Adrenal gland (tissue), 12 donors: ENCODE results near the gene OSBPL9. TPM values are rescaled to one million over a fixed set of nuclear protein-coding genes. Genes with fewer than 3 reads are reported as not detected.

Experiments used
- DNase-seq, 7 donors: peaks; one replicate each; pipeline ENCODE4 v3.0.0-alpha.2; 2019 to 2020
- H3K27ac ChIP-seq, 5 donors: fragments of 200-600 bp; sonication (generic) in 4 of 5; 1 replicate in 3 of 5; 2 replicates in 2 of 5; pipeline versions ENCODE4 v1.5.1 to v1.8.0; 2016 to 2020; ENCODE audit warnings: mild to moderate bottlenecking in 1 of 5
- H3K27me3 ChIP-seq: fragments of 200-600 bp; 2 replicates; pipeline ENCODE4 v1.8.0; 2021
- H3K36me3 ChIP-seq, 2 donors: fragments of 200-600 bp; replicated peaks in 1 of 2; 1 replicate in 1 of 2; 2 replicates in 1 of 2; pipeline versions ENCODE4 v1.5.1 to v1.8.0; 2018 to 2022
- H3K4me1 ChIP-seq, 2 donors: fragments of 200-600 bp; replicated peaks in 1 of 2; 1 replicate in 1 of 2; 2 replicates in 1 of 2; pipeline versions ENCODE4 v1.5.1 to v1.8.0; 2018 to 2021
- H3K4me3 ChIP-seq, 4 donors: fragments of 200-600 bp; sonication (generic) in 3 of 4; one replicate each; pipeline ENCODE4 v1.5.1; 2016 to 2018
- H3K9me3 ChIP-seq, 3 donors: fragments of 200-600 bp; sonication (generic) in 1 of 3; replicated peaks in 1 of 3; 1 replicate in 2 of 3; 2 replicates in 1 of 3; pipeline versions ENCODE4 v1.5.1 to v1.8.0; 2016 to 2021
- POLR2A ChIP-seq, 2 donors: fragments of 450-650 bp; IDR thresholded peaks; one replicate each; pipeline ENCODE4 v1.6.1; 2017; ENCODE audit warnings: antibody characterized with exemption in 2 of 2, mild to moderate bottlenecking in 2 of 2, moderate library complexity in 1 of 2
- WGBS, 4 donors: extraction: QIAGEN DNeasy Blood & Tissue Kit in 2 of 4; methylation state at CpG; one replicate each; pipeline versions ENCODE4 v1.1.5 to v1.1.7; 2013 to 2017; 5-methylcytosine and 5-hydroxymethylcytosine counted together
- intact Hi-C, 2 donors: fragments of 100-400 bp; cut with DNase I; formaldehyde crosslinking; loops; one replicate each; pipeline versions ENCODE4 v1.14.1 to v1.15.0; 2022 to 2023
- polyA plus RNA-seq, 3 donors: library from polyadenylated mRNA; stranded (reverse); fragments of 200-250 nt in 2 of 3; fragments of 350-450 nt in 1 of 3; fragmentation: Illumina TruSeq in 1 of 3; extraction: RNeasy Lipid Tissue Mini Kit (QIAGEN cat#74804) in 1 of 3; gene quantifications; one replicate each; pipeline ENCODE4 v1.2.3, GENCODE V29; 2013 to 2014
- total RNA-seq, 9 donors: library from RNA; depleted of rRNA in 4 of 9; stranded (reverse); fragments of >200 nt in 4 of 9; fragments of 120-200 nt in 1 of 9; fragmentation: NEBNext Ultra II Directional in 1 of 9; extraction: Animal tissue kit (Norgen Biotek cat#: 25700) in 1 of 9; gene quantifications; one replicate each; pipeline versions ENCODE4 v1.1.0 to v1.2.4, GENCODE V29; 2013 to 2023
- TF ChIP-seq, protein P1 (sequence below), 6 experiments: fragments of 450-650 bp in 4 of 6; fragments of 200-600 bp in 2 of 6; sonication (generic) in 1 of 6; IDR thresholded peaks; 1 replicate in 5 of 6; 2 replicates in 1 of 6; pipeline versions ENCODE4 v1.5.1 to v1.8.0; 2016 to 2021; ENCODE audit warnings: antibody characterized with exemption in 6 of 6, mild to moderate bottlenecking in 2 of 6, moderate library complexity in 1 of 6
- donor health status: healthy with polysubstance abuse.
- donor health status: Bipolar disorder and iron deficiency.
- donor health status: DM: yes; HTN: yes; CAD: no.
- donor health status: DM: no; HTN: no; CAD: no.
- donor health status: DM: no; HTN: no; CAD: no.
- donor health status: DM: yes; HTN: yes; CAD: no.

Gene OSBPL9
- total and polyA plus RNA-seq, 12 donors = 61.9 to 180 (median 87.3) TPM

DNA sequence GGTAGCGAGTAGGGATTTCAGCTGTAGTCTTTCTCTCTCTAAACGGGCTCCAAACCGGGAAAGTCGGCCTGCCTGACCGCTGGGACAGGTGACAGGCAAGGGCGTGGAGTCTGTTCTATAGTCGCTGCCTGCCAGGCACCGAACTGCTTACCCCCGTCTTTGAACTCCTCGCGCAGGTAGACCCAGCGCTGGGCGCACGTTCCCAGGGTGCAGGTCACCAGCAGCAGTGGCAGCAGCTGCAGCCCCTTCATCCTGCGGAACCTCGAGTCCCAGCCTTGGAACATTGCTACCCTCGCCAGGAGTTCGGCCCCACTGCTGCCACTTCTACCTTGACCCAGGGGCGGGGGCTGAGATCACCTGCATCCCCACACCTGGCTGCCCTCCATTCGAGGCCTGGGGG lies 22.2 kb upstream of the OSBPL9 start:
- no peaks in the 10 kb centered on the region for H3K36me3 ChIP-seq
- WGBS, 4 donors = 68 to 92% (median 87%) methylated on average over 14 to 20 of the region's 20 CpGs
- no peak overlapping the region for H3K27ac ChIP-seq
- H3K4me3 ChIP-seq = no peak overlapping the region
- intact Hi-C loops = no loop called here
- H3K27me3 ChIP-seq = no peaks in the 10 kb centered on the region
- DNase-seq = no peak
- no peaks in the 10 kb centered on the region for H3K4me1 ChIP-seq
- no peaks in the 10 kb centered on the region for H3K9me3 ChIP-seq
- TF ChIP-seq, protein P1, sequence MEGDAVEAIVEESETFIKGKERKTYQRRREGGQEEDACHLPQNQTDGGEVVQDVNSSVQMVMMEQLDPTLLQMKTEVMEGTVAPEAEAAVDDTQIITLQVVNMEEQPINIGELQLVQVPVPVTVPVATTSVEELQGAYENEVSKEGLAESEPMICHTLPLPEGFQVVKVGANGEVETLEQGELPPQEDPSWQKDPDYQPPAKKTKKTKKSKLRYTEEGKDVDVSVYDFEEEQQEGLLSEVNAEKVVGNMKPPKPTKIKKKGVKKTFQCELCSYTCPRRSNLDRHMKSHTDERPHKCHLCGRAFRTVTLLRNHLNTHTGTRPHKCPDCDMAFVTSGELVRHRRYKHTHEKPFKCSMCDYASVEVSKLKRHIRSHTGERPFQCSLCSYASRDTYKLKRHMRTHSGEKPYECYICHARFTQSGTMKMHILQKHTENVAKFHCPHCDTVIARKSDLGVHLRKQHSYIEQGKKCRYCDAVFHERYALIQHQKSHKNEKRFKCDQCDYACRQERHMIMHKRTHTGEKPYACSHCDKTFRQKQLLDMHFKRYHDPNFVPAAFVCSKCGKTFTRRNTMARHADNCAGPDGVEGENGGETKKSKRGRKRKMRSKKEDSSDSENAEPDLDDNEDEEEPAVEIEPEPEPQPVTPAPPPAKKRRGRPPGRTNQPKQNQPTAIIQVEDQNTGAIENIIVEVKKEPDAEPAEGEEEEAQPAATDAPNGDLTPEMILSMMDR (IDR thresholded peaks at IDR 0.05) = no peak
- no peak for TF ChIP-seq POLR2A (IDR thresholded peaks at IDR 0.05)

DNA sequence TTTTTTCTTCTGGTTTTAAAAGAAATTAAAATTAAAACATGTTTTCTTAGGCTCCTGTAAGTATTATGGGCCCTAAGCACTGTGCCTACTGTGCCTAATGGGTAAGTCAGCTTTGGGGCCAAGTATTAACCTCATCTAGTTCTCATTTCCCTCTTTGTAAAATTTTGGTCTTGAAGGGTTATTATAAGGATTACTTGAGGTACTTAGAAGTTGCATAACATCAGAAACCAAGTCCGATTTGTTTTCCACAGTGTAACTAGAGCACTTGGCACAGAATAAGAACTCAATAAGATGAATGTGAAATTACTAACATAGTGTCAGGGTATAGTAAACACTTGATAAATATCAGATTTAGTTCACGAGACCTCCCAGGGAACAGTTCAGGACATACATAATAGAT lies 16.4 kb upstream of the OSBPL9 start:
- H3K4me3 ChIP-seq = no peak overlapping the region
- H3K27me3 ChIP-seq = no peaks in the 10 kb centered on the region
- H3K4me1 ChIP-seq = peaks cover 0 to 6% of the 10 kb centered on the region in 2 donors
- no peaks in the 10 kb centered on the region for H3K36me3 ChIP-seq
- H3K9me3 ChIP-seq = no peaks in the 10 kb centered on the region
- intact Hi-C loops = no loop called here
- H3K27ac ChIP-seq = no peak overlapping the region
- TF ChIP-seq POLR2A (IDR thresholded peaks at IDR 0.05) = no peak
- TF ChIP-seq, protein P1 (IDR thresholded peaks at IDR 0.05) = no peak
- no peak for DNase-seq
- WGBS, 4 donors = 49 to 59% (median 54%) methylated on average over 2 of the region's 2 CpGs

DNA sequence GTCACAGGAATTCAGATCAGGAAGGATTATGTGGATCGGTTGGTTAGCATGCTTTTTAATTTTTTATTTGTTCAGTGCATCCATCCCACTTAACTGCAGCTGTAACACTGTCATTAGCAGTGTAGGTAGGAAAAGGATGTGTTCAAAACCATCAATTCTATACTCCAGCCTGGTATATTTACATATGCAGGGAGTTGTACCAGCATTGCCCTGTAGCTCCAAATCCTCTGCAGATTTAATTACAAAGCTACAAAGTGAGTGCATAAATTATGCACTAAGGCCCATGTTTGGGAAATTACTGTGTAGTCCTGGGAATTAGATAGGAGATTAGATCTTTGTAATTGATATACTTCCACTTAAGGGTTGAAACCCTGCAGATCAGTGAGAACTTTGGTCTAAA lies 15.9 kb upstream of the OSBPL9 start:
- no peaks in the 10 kb centered on the region for H3K27me3 ChIP-seq
- 73 to 83% (median 80%) methylated on average over 1 of the region's 1 CpG for WGBS, 4 donors
- no peak for TF ChIP-seq POLR2A (IDR thresholded peaks at IDR 0.05)
- TF ChIP-seq, protein P1 (IDR thresholded peaks at IDR 0.05) = no peak

DNA sequence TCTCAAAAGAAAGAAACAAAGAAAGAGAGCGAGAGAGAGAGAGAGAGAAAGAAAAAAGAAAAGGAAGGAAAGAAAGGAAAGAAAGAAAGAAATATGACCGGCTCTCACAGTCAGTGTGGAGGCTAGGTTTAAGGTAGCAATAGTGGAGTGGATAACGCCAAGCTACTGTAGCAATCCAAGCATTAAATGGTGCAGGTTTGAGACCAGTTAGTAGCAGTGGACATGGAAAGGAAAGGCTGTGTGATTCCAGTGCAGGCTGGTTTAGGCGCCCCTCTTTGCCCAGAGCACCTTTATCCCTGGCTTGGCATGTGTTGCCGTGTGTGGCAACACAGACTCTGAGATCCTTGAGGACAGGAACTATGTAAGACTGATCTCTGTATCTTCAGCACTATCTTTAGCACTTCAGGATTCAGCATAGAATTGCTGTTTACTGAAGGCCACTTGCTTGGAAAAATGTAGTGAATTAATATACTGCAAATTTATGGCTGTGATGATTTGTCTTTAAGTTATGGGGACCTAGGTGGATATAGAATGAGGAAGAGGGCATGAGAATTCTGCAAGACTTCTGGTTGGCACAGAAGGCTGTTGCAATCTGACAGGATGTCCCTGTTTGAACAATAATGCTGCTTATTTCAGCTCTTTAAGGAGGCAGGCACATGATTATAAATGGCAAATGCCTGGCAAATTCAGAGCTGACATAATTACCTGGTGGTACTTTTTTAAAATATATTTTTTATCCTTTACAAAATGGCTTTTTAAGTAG lies 10.8 kb upstream of the OSBPL9 start:
- H3K36me3 ChIP-seq = no peaks in the 10 kb centered on the region
- peak in 1 of 7 donors; percentile 26 for DNase-seq
- intact Hi-C loops = no loop called here
- peaks cover 11 to 19% of the 10 kb centered on the region in 2 donors for H3K4me1 ChIP-seq
- TF ChIP-seq POLR2A (IDR thresholded peaks at IDR 0.05) = no peak
- TF ChIP-seq, protein P1 (IDR thresholded peaks at IDR 0.05) = no peak
- WGBS, 4 donors = 57 to 70% (median 66%) methylated on average over 5 of the region's 5 CpGs
- peak overlapping the region in 3 of 5 donors; percentile 48 to 75 (median 66) for H3K27ac ChIP-seq
- no peaks in the 10 kb centered on the region for H3K27me3 ChIP-seq
- no peaks in the 10 kb centered on the region for H3K9me3 ChIP-seq
- H3K4me3 ChIP-seq = peak overlapping the region in 1 of 4 donors; percentile 25

More for the DNA sequence above, 15.9 kb upstream of the OSBPL9 start:
- Histone ChIP-seq H3K9me3 (no peaks in the 10 kb centered on the region), H3K4me3 (no peak overlapping the region), H3K4me1 (peaks cover 4 to 8% of the 10 kb centered on the region in 2 donors), H3K36me3 (no peaks in the 10 kb centered on the region), H3K27ac (no peak overlapping the region)
- intact Hi-C loops = no loop called here
- DNase-seq = no peak
